K562 (cell line): Measurements from ENCODE around the gene DNASE1L3. TPM values are rescaled to one million over a fixed set of nuclear protein-coding genes. Genes with fewer than 3 reads are reported as not detected.

Experiments used
- ATAC-seq: fragments of 200-7000 bp; cut with Tn5 transposase; 3 replicates; pipeline ENCODE4 v1.9.1; 2020; ENCODE audit warnings: moderate library complexity
- BruUV-seq: library from RNA; stranded (reverse); fragments of 400-500 nt; replicated peaks from 2 replicates; lab custom pipeline; 2021; lab: Mats Ljungman, UMichigan
- CTCF ChIA-PET: fragments of 300-600 bp; formaldehyde crosslinking; extraction: SDS; loops from one replicate; lab custom pipeline; 2021; ENCODE audit warnings: low intra/inter-chr PET ratio; lab: Yijun Ruan, JAX
- POLR2A ChIA-PET: fragments of 300-600, 350-650 bp; sonication (Branson Sonifier 250); formaldehyde crosslinking; extraction: SDS; loops from one replicate; lab custom pipeline; 2021; ENCODE audit warnings: antibody characterized with exemption, inconsistent platforms; lab: Yijun Ruan, JAX
- DNase-seq, 4 experiments: peaks; one replicate each; pipeline versions ENCODE4 v3.0.0 to v3.0.0-alpha.2; 2011 to 2018; ENCODE audit warnings: low spot score in 3 of 4, mixed read lengths in 3 of 4; ENCODE audit errors: extremely low read depth in 1 of 4
- FAIRE-seq: peaks from 2 replicates; lab custom pipeline; 2011; peaks lifted over from hg19 to GRCh38; lab: Jason Lieb, UNC
- H2AFZ ChIP-seq: 2 replicates; pipeline ENCODE4 v1.6.0; 2011; ENCODE audit warnings: low read depth, low read length, control low read depth, inconsistent platforms
- H3K27ac ChIP-seq: fragments of 200-600 bp; 3 replicates; pipeline ENCODE4 v1.8.0; 2011; ENCODE audit warnings: low read depth, mild to moderate bottlenecking, control low read depth, inconsistent platforms, low read length, moderate library complexity, mixed read lengths; ENCODE audit errors: extremely low read depth
- H3K27me3 ChIP-seq, 2 experiments: fragments of 300-600 bp in 1 of 2; 2 replicates in 1 of 2; 3 replicates in 1 of 2; pipeline versions ENCODE4 v1.6.0 to v1.8.0; 2011; ENCODE audit warnings: inconsistent platforms in 2 of 2, low read length in 2 of 2, mild to moderate bottlenecking in 1 of 2, mixed read lengths in 1 of 2, moderate library complexity in 1 of 2; ENCODE audit not compliant: control insufficient read depth in 2 of 2, insufficient read depth in 2 of 2
- H3K36me3 ChIP-seq: fragments of 300-600 bp; 3 replicates; pipeline ENCODE4 v1.8.0; 2011; ENCODE audit warnings: mild to moderate bottlenecking, low read length, inconsistent platforms; ENCODE audit not compliant: control insufficient read depth, insufficient read depth
- H3K4me1 ChIP-seq, 2 experiments: fragments of 200-600 bp in 1 of 2; replicated peaks in 1 of 2; 2 replicates in 1 of 2; 3 replicates in 1 of 2; pipeline versions ENCODE4 v1.5.1 to v1.8.0; 2011; ENCODE audit warnings: inconsistent platforms in 2 of 2, low read length in 2 of 2, mild to moderate bottlenecking in 1 of 2, mixed read lengths in 1 of 2, moderate library complexity in 1 of 2; ENCODE audit not compliant: control insufficient read depth in 2 of 2, insufficient read depth in 2 of 2
- H3K4me2 ChIP-seq: 2 replicates; pipeline ENCODE4 v1.6.1; 2011; ENCODE audit warnings: low read length, control low read depth, inconsistent platforms, mixed read lengths; ENCODE audit not compliant: insufficient read depth
- H3K4me3 ChIP-seq: fragments of 200-600 bp; sonication (generic), shearing (Covaris generic); 2 replicates; pipeline ENCODE4 v1.5.1; 2016; ENCODE audit warnings: control low read depth, inconsistent platforms
- H3K79me2 ChIP-seq: fragments of 200-600 bp; 3 replicates; pipeline ENCODE4 v1.8.0; 2011; ENCODE audit warnings: low read length, inconsistent platforms; ENCODE audit not compliant: control insufficient read depth, insufficient read depth
- H3K9ac ChIP-seq, 2 experiments: 2 replicates each; pipeline versions ENCODE4 v1.6.0 to v1.6.1; 2011; ENCODE audit warnings: low read depth in 2 of 2, low read length in 2 of 2, control low read depth in 1 of 2, inconsistent platforms in 1 of 2, mild to moderate bottlenecking in 1 of 2, mixed read lengths in 1 of 2; ENCODE audit not compliant: insufficient read depth in 1 of 2
- H3K9me1 ChIP-seq: one replicate; pipeline ENCODE4 v1.6.0; 2011; ENCODE audit warnings: inconsistent platforms, mild to moderate bottlenecking, low read length, moderate library complexity; ENCODE audit not compliant: control insufficient read depth, insufficient read depth
- H3K9me3 ChIP-seq: replicated peaks from 2 replicates; pipeline ENCODE4 v1.5.1; 2011; ENCODE audit warnings: low read depth, low read length, inconsistent platforms; ENCODE audit not compliant: control insufficient read depth, insufficient read depth
- H4K20me1 ChIP-seq: replicated peaks from 2 replicates; pipeline ENCODE4 v1.6.1; 2011; ENCODE audit warnings: low read length, inconsistent platforms, mixed read lengths; ENCODE audit not compliant: control insufficient read depth, insufficient read depth
- ERF ChIP-seq: fragments of 450-650 bp; formaldehyde crosslinking; IDR thresholded peaks from 2 replicates; pipeline ENCODE4 v1.4.0; 2020; ENCODE audit warnings: mild to moderate bottlenecking, mixed read lengths
- KLF13 ChIP-seq: fragments of 450-650 bp; IDR thresholded peaks from 2 replicates; pipeline ENCODE4 v1.6.1; 2016; ENCODE audit warnings: missing genetic modification characterization, low read depth, mild to moderate bottlenecking, missing compliant biosample characterization, moderate library complexity, borderline replicate concordance
- MTF1 ChIP-seq: fragments of 250-450 bp; sonication (Bioruptor Pico); IDR thresholded peaks from 2 replicates; pipeline ENCODE4 v1.9.0; 2021; ENCODE audit warnings: moderate library complexity, mild to moderate bottlenecking, inconsistent platforms, borderline replicate concordance
- MYBL2 ChIP-seq, 2 experiments: fragments of 450-650 bp in 1 of 2; sonication (generic) in 1 of 2; formaldehyde crosslinking in 1 of 2; IDR thresholded peaks; 2 replicates each; pipeline versions ENCODE4 v1.6.1 to v1.8.1; 2017 to 2022; ENCODE audit warnings: borderline replicate concordance in 1 of 2, inconsistent platforms in 1 of 2, low read depth in 1 of 2, mild to moderate bottlenecking in 1 of 2, missing genetic modification reagents in 1 of 2, moderate library complexity in 1 of 2
- PHF20 ChIP-seq: fragments of 450-650 bp; IDR thresholded peaks from 2 replicates; pipeline ENCODE4 v1.6.1; 2018; ENCODE audit not compliant: partially characterized antibody
- RFX1 ChIP-seq: fragments of 450-650 bp; IDR thresholded peaks from 2 replicates; pipeline ENCODE4 v1.6.1; 2016; ENCODE audit warnings: mild to moderate bottlenecking, moderate library complexity
- RNF2 ChIP-seq: sonication (generic); IDR thresholded peaks from 2 replicates; pipeline ENCODE4 v1.6.1; 2016
- SNIP1 ChIP-seq: fragments of 450-650 bp; IDR thresholded peaks from 2 replicates; pipeline ENCODE4 v1.7.1; 2017; ENCODE audit warnings: low read depth, mild to moderate bottlenecking
- SOX6 ChIP-seq: fragments of 450-650 bp; IDR thresholded peaks from 2 replicates; pipeline ENCODE4 v1.6.1; 2014; ENCODE audit warnings: mild to moderate bottlenecking
- ZBTB8A ChIP-seq: fragments of 450-650 bp; IDR thresholded peaks from 2 replicates; pipeline ENCODE4 v1.6.1; 2018; ENCODE audit warnings: mild to moderate bottlenecking, moderate library complexity; ENCODE audit not compliant: partially characterized antibody
- ZKSCAN8 ChIP-seq: fragments of 200-800 bp; sonication (Bioruptor generic); IDR thresholded peaks from 2 replicates; pipeline ENCODE4 v1.6.1; 2016; ENCODE audit warnings: missing genetic modification characterization, missing compliant biosample characterization
- ZNF699 ChIP-seq: fragments of 250-450 bp; sonication (Bioruptor Pico); IDR thresholded peaks from 2 replicates; pipeline ENCODE4 v1.8.0; 2021; ENCODE audit warnings: mild to moderate bottlenecking, moderate library complexity; ENCODE audit not compliant: insufficient replicate concordance
- WGBS: fragments of 100-300 bp; shearing (Covaris generic); methylation state at CpG from one replicate; pipeline ENCODE4 v1.1.6; 2016; ENCODE audit warnings: low coverage, mixed read lengths; ENCODE audit not compliant: insufficient coverage; ENCODE audit errors: missing lambda C conversion rate; 5-methylcytosine and 5-hydroxymethylcytosine counted together
- in situ Hi-C: fragments of 300-500 bp; cut with MboI; formaldehyde crosslinking; loops from 4 replicates; pipeline ENCODE4 v1.15.0; 2018; ENCODE audit warnings: inconsistent platforms, mixed read lengths
- intact Hi-C: fragments of 100-400 bp; cut with micrococcal nuclease; formaldehyde crosslinking; loops from 2 replicates; pipeline ENCODE4 v1.14.2; 2022
- polyA plus RNA-seq, 8 experiments: library from polyadenylated mRNA; depleted of rRNA in 4 of 8; stranded (reverse) in 5 of 8; unstranded in 3 of 8; fragments of >200 nt; fragmentation: Nextera tagmentation in 2 of 8; fragmentation: Illumina TruSeq in 1 of 8; extraction: Ambion mirVana in 2 of 8; extraction: Trizol in 1 of 8; gene quantifications; 2 replicates each; pipeline versions ENCODE4 v1.2.1 to v1.2.3, GENCODE V29; 2011 to 2014; ENCODE audit warnings: inconsistent platforms in 1 of 8, missing spikeins in 1 of 8
- total RNA-seq, 7 experiments: library from RNA; depleted of rRNA in 6 of 7; stranded (reverse); fragments of >200 nt in 6 of 7; fragmentation: Illumina TruSeq in 2 of 7; extraction: Trizol in 2 of 7; gene quantifications; 2 replicates each; pipeline versions ENCODE4 v1.2.1 to v1.2.3, GENCODE V29; 2011 to 2021; ENCODE audit warnings: low replicate concordance in 1 of 7
- TF ChIP-seq, protein P1 (sequence below): IDR thresholded peaks from 2 replicates; pipeline ENCODE4 v1.6.1; 2011; ENCODE audit not compliant: insufficient read length; ENCODE audit errors: extremely low read depth
- TF ChIP-seq, protein P2 (sequence below): fragments of 450-650 bp; IDR thresholded peaks from one replicate; pipeline ENCODE4 v1.6.1; 2018; ENCODE audit warnings: mild to moderate bottlenecking, moderate library complexity; ENCODE audit not compliant: partially characterized antibody

DNASE1L3 gene
- total and polyA plus RNA-seq, 9 of the 15 experiments (the other 6 are each of a cell fraction or from before 2014, with no cell fraction given): 0.06 TPM; not detected in 8

DNA sequence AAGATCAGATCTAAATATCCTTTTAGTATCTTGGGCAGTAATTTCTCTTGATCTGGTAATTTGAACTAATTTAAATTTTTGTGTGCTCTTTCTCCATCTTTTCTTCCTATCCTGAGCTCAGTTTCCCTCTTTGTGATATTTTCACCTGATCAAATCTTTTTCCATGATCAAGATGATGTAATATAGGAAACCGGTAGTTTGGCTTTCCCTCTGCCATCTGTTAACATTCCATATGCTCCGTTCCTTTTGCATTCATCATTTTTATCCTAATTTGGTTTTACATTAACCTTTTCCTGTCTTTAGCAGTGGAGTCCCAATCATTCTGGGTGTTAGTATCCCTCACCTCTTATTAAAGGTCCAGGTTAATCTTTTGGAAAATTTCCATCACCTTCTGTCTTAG is 20.9 kb upstream of the DNASE1L3 start:
- BruUV-seq: no TSS peak
- DNase-seq: no peak
- no peak for ATAC-seq
- FAIRE-seq: no peak
- Histone ChIP-seq H4K20me1 (no peaks in the 10 kb centered on the region), H3K4me3 (no peak overlapping the region), H3K9me1 (no peaks in the 10 kb centered on the region), H3K4me2 (no peak overlapping the region), H2AFZ (no peak overlapping the region), H3K36me3 (no peaks in the 10 kb centered on the region), H3K27me3 (no peaks in the 10 kb centered on the region), H3K79me2 (no peaks in the 10 kb centered on the region), H3K9ac (no peak overlapping the region), H3K27ac (no peak overlapping the region), H3K9me3 (no peaks in the 10 kb centered on the region), H3K4me1 (peaks cover 9 to 11% of the 10 kb centered on the region in 2 experiments; a peak in 4 of 5 replicates)
- TF ChIP-seq ZNF699 (no peak), MYBL2 (IDR thresholded peaks at IDR 0.05; ENCODE audit: low read depth) (no peak), MYBL2 (CRISPR knock-in tag; IDR thresholded peaks at IDR 0.05; ENCODE audit: borderline replicate concordance) (no peak), SOX6 (no peak), ZKSCAN8 (CRISPR knock-in tag) (no peak), RNF2 (no peak), MTF1 (no peak), KLF13 (tag) (no peak), RFX1 (no peak), ZBTB8A (no peak), PHF20 (no peak), ERF (CRISPR knock-in tag) (no peak), SNIP1 (no peak)
- TF ChIP-seq, protein P1, sequence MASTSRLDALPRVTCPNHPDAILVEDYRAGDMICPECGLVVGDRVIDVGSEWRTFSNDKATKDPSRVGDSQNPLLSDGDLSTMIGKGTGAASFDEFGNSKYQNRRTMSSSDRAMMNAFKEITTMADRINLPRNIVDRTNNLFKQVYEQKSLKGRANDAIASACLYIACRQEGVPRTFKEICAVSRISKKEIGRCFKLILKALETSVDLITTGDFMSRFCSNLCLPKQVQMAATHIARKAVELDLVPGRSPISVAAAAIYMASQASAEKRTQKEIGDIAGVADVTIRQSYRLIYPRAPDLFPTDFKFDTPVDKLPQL: no peak
- TF ChIP-seq, protein P2, sequence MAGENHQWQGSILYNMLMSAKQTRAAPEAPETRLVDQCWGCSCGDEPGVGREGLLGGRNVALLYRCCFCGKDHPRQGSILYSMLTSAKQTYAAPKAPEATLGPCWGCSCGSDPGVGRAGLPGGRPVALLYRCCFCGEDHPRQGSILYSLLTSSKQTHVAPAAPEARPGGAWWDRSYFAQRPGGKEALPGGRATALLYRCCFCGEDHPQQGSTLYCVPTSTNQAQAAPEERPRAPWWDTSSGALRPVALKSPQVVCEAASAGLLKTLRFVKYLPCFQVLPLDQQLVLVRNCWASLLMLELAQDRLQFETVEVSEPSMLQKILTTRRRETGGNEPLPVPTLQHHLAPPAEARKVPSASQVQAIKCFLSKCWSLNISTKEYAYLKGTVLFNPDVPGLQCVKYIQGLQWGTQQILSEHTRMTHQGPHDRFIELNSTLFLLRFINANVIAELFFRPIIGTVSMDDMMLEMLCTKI: no peak
- in situ Hi-C loops (no loop called here), intact Hi-C loops (no loop called here)
- WGBS: 0% methylated on average over 2 of the region's 2 CpGs
- ChIA-PET POLR2A (no interaction called here), CTCF (no interaction called here)
